ENCODE measurements around the gene ACP7.

DNA sequence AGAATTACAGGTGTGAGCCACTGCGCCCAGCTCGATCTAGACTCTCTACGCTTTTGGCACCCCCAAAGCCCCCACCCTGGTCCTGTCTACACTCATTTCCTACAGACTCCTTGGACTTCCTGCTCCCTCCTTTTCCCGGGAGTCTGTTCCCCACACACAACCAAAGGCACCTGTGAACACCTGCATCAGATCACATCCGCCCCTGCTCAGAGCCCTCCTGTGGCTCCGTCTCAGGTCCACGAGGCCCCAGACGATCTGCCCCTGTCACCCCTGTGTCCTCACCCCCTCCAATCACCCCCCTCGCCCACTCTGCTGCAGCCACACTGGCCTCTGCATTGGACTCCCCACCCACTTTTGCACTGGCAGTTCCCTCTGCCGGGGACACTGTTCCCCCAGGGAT lies 29.0 kb downstream of the ACP7 start:
- TF ChIP-seq GATA2 (IDR thresholded peaks at IDR 0.05; ENCODE audit: low read depth, low read length) (no peak), GATA3 (IDR thresholded peaks at IDR 0.05; ENCODE audit: low read depth, low read length) (no peak)
